SW 1271 (cell line): Measurements from ENCODE around the gene STRN4.
"Not testable (repeated sequence)": the region's sequence is repeated elsewhere in the genome, so short reads cannot be mapped to it uniquely, and the experiment has no call there.

Experiments used
- DNase-seq, 2 experiments: peaks; one replicate each; lab custom pipeline; 2025; lab: John Stamatoyannopoulos, UW

Gene STRN4

DNA sequence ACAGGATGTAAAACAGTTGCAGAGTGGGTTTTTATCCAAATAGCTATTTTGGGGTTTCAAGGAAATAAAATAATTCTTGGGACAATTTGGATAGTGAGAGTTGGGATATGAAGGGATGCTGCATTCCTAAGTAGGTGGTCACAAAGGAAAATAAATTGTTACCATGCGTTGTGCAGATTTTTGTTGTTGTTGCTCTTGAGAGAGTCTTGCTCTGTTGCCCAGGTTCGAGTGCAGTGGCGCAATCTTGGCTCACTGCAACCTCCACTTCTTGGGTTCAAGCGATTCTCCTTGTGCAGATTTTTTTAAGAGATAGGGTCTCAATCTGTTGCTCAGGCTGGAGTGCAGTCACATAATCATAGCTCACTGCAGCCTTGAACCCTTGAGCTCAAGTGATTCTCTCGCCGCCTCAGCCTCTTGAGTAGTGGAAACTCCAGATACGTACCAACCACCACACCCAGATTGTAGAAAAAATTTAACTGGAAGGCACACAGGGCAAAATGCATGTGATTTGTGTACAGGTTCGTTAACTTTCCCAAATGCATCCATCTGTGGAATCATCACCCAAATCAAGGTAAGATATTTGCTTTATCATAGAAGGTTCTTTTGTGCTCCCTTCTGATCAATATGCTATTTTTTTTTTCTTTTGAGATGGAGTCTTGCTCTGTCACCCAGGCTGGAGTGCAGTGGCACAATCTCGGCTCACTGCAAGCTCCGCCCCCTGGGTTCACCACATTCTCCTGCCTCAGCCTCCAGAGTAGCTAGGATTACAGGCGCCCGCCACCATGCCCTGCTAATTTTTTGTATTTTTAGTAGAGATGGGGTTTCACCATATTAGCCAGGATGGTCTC is 26.1 kb upstream of the STRN4 start:
- DNase-seq = no peak

DNA sequence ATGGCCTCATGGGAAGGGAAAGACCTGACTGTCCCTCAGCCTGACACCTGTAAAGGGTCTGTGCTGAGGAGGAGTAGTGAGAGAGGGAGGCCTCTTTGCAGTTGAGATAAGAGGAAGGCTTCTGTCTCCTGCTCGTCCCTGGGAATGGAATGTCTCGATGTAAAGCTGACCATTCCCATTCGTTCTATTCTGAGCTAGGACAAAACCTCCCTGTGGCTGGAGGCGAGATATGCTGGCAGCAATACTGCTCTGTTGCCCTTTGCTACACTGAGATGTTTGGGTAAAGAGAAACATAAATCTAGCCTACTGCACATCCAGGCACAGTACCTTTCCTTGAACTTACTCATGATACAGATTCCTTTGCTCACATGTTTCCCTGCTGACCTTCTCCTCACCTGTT is 22.5 kb upstream of the STRN4 start:
- DNase-seq = not testable (repeated sequence)

DNA sequence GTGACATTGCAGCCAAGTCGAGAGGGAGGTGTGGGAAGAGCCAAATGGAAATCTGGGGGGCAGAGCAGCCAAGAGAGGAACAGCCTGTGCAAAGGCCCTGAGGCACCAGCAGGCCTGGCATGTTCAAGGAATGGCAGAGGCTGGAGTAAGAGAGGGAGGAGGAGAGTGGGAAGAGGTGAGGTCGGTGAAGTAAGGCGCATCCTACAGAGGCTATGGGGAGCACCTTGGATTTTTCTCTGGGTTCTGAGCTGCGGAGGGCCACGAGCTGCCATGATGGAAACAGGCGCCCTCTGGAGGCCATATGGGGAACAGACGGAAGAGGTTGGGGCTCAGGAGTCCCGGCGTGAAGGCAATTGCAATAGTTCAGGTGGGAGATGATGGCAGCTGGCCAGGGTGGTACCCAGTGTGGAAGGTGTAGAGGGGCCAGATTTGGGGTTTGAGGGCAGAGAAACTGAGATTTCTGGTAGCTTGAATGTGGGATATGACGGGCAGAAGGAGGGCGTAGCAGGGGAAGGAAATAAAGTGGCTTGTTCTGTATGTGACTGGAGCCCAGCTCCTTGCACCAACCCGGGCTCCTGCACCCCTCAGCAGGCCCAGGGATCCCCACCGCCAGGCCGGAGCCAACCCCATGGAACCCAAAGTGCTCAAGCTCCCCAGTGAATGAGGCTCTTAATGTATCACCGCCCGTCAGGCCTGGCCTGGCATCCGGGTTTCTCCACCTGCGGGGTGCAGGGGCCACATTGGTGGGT is 20.5 kb upstream of the STRN4 start:
- peak in 1 of 2 experiments; percentile 34 for DNase-seq

DNA sequence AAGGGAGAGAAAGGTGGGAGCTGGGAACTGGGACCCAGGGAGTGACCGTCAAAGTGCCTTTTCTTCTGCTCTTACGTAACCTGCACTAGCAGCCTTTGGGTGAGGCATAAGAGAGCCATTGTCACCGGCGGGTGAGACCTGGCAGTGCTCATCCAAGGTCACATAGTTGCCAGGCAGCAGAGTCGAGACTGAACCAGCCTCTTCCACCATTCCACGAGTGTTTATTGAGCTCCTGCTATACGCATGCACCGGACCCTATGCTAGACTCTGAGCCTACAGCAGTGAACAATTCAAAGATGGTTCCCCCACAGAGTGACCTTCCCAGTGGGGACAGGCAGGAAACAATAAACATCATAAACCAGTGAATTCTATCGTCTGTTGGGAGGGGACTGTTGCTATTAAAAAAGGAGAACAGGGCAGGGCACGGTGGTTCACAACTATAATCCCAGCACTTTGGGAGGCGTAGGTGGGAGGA is 18.6 kb upstream of the STRN4 start:
- DNase-seq = no peak

DNA sequence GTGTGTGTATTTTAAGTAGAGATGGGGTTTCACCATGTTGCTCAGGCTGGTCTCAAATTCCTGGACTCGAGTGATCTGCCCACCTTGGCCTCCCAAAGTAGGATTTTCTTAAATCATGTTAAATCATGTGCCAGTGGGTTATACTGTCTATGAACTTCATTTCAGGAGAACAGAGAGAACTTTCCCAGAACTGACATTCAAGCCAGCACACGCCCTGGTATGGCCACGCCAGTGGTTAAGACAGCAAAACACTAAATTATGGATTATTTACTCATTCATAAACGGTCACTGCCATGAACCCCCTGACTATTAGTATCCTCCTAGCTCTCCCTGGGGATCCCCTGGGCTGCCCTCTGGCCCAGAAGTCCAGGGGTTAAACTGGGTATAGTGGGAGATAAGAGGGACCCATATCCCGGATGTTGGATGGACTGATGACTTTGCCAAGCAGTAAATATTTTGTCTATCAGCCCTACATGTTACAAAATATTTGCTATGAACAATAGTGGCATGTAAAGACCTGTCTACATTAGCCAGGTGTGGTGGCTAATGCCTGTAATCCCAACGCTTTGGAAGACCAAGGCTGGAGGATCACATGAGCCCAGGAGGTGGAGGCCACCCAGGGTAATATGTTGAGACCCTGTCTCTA is 16.1 kb upstream of the STRN4 start:
- DNase-seq = no peak

DNA sequence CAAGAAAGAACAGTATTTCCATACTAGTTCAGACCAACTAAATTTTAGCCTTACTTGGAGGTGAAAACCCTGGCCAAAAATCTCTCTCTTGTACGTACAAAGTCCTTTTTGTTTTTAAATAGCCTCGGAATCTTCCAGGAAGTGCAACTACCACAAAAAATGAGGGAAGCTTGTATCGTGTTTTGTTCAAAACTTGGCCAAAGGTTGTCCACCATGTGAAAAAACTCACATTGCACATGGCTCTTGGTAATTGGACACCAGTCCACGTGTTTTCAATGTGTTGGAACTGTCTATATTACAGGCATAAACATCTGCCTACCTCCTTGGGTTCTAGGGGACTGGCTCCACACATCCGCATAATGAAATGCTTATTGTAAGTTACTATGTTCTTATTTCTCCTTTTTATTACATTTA is 15.2 kb upstream of the STRN4 start:
- DNase-seq = no peak

DNA sequence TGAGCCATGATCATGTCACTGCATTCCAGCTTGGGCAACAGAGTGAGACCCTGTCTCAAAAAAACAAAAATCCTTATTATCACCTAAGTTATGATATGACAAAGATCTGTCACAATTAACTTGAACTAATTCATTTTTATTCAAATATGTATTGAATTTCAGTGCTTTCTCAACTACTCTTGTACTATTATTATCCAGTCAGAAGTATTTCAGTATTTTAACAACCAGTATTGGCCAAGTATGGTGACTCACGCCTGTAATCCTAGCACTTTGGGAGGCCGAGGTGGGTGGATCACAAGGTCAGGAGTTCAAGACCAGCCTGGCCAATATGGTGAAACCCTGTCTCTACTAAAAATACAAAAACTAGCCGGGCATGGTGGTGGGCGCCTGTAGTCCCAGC is 14.6 kb upstream of the STRN4 start:
- DNase-seq = not testable (repeated sequence)

DNA sequence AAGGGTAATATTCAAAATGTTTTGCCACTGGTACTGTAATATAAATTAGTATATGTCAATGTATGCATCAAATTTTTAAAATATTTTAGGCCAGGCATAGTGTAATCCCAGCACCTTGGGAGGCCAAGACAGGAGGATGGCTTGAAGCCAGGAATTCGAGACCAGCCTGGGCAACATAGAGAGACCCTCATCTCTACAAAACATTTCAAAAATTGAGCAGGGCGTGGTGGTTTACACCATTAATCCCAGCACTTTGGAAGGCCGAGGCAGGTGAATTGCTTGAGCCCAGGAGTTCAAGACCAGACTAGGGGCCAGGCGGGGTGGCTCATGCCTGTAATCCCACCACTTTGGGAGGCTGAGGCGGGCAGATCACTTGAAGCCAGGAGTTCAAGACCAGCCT is 14.1 kb upstream of the STRN4 start:
- no peak for DNase-seq

DNA sequence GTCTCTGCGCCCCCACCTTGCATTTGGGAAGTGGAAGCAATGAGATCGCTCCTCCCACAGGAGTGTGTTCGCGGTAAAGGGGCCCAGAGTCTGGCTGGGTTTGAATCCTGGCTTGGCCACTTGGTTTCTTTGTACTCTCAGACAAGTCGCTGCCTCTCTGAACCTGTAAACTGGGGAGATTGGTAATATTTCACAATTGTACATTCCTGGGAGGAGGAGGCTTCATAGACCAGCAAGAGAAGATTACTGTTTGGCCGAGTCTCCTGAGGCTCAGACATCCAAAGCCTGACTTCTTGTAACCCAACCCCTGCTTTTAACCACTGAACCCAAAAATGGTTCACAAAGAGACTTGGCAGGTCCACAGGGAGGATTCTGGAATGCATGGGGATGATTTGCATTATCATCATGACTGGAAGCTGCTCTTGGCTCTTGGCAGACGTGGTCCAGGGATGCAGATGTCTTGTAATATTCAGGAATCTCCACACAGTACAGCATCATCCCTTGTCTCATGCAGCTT is 13.6 kb upstream of the STRN4 start:
- no peak for DNase-seq

DNA sequence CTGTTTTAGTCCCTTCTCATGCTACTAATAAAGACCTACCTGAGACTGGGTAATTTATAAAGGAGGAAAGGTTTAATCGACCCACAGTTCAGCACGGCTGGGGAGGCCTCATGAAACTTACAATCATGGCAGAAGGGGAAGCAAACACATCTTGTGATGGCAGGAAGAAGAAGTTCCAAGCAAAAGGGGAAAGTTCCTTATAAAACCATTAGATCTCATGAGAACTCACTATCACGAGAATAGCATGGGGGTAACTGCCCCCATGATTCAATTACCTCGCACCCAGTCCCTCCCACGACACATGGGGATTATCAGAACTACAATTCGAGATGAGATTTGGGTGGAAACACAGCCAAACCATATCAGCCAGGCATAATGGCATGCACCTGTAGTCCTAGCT is 13.0 kb upstream of the STRN4 start:
- DNase-seq = no peak

DNA sequence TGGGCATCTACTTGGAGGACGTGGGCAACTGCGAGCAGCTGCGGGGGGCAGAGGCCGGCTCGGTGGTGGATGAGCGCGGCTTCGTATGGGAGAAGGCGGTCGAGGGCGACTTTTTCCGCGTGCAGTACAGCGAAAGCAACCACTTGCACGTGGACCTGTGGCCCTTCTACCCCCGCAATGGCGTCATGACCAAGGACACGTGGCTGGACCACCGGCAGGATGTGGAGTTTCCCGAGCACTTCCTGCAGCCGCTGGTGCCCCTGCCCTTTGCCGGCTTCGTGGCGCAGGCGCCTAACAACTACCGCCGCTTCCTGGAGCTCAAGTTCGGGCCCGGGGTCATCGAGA is 10.3 kb upstream of the STRN4 start:
- DNase-seq = no peak

DNA sequence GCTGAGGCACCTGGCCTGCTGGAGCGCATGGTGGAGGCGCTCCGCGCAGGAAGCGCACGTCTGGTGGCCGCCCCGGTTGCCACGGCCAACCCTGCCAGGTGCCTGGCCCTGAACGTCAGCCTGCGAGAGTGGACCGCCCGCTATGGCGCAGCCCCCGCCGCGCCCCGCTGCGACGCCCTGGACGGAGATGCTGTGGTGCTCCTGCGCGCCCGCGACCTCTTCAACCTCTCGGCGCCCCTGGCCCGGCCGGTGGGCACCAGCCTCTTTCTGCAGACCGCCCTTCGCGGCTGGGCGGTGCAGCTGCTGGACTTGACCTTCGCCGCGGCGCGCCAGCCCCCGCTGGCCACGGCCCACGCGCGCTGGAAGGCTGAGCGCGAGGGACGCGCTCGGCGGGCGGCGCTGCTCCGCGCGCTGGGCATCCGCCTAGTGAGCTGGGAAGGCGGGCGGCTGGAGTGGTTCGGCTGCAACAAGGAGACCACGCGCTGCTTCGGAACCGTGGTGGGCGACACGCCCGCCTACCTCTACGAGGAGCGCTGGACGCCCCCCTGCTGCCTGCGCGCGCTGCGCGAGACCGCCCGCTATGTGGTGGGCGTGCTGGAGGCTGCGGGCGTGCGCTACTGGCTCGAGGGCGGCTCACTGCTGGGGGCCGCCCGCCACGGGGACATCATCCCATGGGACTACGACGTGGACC is 9.7 kb upstream of the STRN4 start:
- DNase-seq = no peak

DNA sequence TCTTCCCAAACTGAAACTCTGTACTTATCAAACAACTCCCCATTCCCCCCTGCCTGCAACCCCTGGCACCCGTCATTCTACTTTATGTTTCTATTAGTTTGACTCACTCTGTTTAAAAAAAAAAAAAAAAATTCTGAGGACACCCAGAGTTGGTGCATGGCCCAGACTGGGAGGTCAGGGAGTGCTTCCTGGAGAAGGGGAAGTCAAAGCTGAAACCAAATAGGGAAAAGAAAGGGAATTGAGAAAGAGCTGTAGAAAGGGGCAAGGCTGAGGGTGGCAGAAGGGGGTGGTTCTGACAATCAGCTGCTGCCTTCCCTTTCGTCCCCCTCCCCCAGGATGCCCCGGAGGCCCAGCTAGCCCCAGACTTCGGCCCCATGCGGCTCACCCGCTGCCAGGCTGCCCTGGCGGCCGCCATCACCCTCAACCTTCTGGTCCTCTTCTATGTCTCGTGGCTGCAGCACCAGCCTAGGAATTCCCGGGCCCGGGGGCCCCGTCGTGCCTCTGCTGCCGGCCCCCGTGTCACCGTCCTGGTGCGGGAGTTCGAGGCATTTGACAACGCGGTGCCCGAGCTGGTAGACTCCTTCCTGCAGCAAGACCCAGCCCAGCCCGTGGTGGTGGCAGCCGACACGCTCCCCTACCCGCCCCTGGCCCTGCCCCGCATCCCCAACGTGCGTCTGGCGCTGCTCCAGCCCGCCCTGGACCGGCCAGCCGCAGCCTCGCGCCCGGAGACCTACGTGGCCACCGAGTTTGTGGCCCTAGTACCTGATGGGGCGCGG is 9.0 kb upstream of the STRN4 start:
- no peak for DNase-seq

DNA sequence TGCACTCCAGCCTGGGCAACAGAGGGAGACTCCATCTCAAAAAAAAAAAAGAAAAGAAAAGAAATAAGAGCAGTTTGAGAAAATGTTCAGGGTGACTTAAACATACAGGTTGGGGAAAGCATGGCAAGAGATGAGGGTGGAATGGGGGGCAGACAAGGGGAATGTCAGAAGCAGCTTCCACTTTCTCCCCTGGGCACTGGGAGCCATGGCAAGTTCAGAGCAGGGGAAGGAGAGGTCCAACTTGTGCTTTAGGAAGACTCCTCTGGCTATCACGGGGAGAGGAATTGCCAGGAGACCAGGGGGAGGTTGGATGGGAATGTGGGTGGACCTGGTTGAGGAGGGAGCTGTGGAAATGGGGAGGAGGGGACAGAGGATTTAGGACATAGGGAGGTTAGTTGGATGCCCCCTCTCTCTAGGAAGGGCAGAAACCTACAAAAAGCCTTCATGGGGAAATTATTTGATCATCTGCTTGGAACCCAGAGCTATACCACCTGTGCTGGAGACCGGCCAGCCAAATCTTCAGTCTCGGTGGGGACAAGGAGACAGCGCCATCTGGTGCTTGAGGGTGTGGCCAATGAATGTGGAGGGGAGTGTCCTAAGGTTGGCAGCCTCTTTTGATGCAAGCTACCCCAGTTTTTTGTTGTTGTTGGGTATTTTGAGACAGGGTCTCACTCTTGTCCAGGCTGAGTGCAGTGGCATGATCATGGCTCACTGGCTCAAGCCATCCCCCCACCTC is 7.3 kb upstream of the STRN4 start:
- DNase-seq = peak in 1 of 2 experiments; percentile 19

DNA sequence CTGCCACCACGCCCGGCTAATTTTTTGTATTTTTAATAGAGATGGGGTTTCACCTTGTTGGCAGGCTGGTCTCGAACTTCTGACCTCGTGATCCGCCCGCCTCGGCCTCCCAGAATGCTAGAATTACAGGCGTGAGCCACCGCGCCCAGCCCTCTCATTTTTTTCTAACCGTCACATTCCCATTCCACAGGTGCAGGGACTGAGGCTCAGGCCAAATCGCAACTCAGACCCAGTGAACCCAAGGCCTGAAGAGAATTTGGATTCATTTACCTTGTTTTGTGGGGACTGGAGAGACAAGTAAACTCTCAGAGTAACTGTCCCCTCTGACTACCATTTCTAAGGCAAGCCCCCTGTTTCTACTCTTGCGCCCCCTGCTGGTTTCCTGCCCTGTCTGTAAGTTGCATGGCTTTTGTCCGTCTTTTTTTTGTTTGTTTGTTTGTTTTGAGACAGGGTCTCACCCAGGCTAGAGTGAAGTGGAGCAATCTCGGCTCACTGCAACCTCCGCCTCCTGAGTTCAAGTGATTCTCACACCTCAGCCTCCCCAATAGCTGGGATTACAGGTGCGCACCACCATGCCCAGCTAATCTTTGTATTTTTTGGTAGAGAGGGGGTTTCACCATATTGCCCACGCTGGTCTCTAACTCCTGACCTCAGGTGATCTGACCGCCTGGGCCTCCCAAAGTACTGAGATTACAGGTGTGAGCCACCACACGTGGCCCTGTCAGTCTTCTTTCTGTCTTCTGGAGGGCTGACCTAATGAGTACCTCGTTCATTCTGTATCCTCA is 2.3 kb upstream of the STRN4 start:
- peak in 1 of 2 experiments; percentile 34 for DNase-seq

DNA sequence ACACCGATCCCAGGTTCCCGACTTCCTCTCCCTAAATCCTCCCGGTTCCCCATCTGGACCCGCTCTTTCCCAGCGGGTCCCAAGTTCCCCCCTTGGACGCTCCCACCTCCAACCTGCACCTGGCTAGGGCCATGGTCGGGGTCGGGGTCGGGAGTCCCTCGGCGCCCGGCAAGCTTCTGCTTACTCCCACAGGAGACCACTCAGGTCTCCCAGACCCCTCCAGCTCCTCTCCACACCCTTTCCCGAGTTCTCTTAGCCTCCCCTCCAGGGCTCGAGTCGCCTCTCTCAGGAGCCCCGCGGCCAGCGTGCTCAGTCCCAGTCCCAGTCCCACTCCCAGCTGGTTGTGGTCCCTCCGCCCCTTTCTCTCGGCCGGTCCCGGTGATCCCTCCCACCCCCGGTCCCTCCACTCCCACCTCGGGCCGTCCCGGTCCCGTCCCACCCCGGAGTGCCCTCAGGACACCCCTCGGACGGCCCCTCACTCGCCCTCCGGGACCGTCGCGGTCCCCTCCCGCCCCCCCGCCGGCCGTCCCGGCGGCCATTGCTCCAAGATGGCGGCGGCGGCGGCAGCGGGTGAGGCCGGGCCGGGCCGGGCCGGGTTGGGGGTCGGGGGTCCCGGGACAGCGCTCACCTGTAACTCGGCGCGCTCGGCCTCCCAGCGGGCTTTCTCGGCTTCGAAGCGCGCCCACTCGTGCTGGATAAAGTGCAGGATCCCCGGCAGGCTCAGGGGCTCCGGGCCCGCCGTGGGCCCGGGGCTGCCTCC is 549 bp downstream of the STRN4 start, which contains the start of gene FKRP:
FKRP (plus strand) TSS at position 537 of the 760 bp plus-strand sequence. CDS start 9,394 bp downstream, outside the sequence.
- no peak for DNase-seq

DNA sequence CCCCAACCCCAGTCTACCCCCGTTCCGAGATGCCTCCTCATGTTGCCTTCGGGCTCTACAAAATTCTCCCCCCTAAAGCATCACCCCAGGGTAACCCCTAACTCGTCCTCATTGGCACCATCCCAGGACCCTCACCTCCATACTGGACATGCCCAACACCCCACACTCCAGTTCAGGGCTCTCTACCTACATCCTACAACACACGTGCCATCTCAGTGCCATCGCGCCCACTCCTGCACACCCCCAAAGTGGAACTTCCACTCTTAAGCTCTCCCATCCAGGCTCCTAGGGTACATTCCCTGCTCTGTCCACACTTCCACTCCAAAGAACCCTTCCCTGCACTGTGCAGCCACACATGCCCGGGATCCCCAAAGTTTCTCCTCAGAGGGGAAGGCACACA is 1.2 kb downstream of the STRN4 start:
- DNase-seq = no peak

DNA sequence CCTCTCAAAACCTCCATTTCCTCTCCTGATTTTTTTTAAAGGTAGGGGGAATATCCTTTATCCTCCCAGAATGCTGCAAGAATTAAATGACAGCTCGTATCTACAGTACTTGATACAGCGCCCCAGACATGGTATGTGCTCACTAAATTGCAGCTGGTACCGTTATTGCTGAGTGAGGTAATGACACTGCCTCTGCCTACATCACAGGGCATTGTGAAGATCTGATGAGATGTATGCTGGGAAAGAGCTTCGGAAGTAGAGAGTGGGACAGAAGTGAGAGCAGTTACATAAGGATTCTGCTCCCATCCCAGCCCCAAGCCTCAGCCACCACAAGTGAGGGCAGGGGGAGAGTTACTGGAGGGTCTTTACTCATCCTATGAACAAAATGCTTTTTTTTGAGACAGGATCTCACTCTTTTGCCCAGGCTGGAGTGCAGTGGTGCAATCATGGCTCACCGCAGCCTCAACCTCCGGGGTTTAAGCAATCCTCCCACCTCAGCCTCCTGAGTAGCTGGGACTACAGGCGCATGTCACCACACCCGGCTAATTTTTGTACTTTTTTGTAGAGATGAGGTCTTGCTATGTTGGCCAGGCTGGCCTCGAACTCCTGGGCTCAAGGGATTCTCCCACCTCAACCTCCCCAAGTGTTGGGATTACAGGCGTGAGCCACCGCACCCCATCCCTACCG is 2.1 kb downstream of the STRN4 start:
- DNase-seq = no peak
